ENCODE measurements around the gene NPAS2.

NPAS2 gene

GRCh38 chr2:100793982-100794381 lies 26.0 kb upstream of the NPAS2 start:
- TF ChIP-seq CTCF (conservative IDR thresholded peaks at IDR 0.05; ENCODE audit: low read length) = no peak
- no peak overlapping the region for H3K4me3 ChIP-seq (ENCODE audit: low read length)
- DNase-seq (ENCODE audit: low read depth) = no peak

- no peak for TF ChIP-seq CTCF (conservative IDR thresholded peaks at IDR 0.05; ENCODE audit: low read length)
- H3K4me3 ChIP-seq (ENCODE audit: low read length) = no peak overlapping the region
- no peak for DNase-seq (ENCODE audit: low read depth)
These were observed 23.3 kb upstream of the NPAS2 start for GRCh38 chr2:100796499-100797100.

GRCh38 chr2:100799686-100800085 lies 20.3 kb upstream of the NPAS2 start:
- peak; percentile 19 for DNase-seq (ENCODE audit: low read depth)
- no peak for TF ChIP-seq CTCF (conservative IDR thresholded peaks at IDR 0.05; ENCODE audit: low read length)

GRCh38 chr2:100800915-100801314 lies 19.0 kb upstream of the NPAS2 start:
- no peak for DNase-seq (ENCODE audit: low read depth)
- no peak for TF ChIP-seq CTCF (conservative IDR thresholded peaks at IDR 0.05; ENCODE audit: low read length)
- H3K4me3 ChIP-seq (ENCODE audit: low read length) = no peak overlapping the region

More at GRCh38 chr2:100799686-100800085, 20.3 kb upstream of the NPAS2 start:
- H3K4me3 ChIP-seq (ENCODE audit: low read length) = no peak overlapping the region

GRCh38 chr2:100801402-100801801 lies 18.5 kb upstream of the NPAS2 start:
- no peak for TF ChIP-seq CTCF (conservative IDR thresholded peaks at IDR 0.05; ENCODE audit: low read length)
- H3K4me3 ChIP-seq (ENCODE audit: low read length) = no peak overlapping the region

GRCh38 chr2:100802066-100802465 lies 17.9 kb upstream of the NPAS2 start:
- no peak for TF ChIP-seq CTCF (conservative IDR thresholded peaks at IDR 0.05; ENCODE audit: low read length)
- H3K4me3 ChIP-seq (ENCODE audit: low read length) = no peak overlapping the region
- no peak for DNase-seq (ENCODE audit: low read depth)

More at GRCh38 chr2:100801402-100801801, 18.5 kb upstream of the NPAS2 start:
- peak; percentile 18 for DNase-seq (ENCODE audit: low read depth)

- DNase-seq (ENCODE audit: low read depth) = no peak
- TF ChIP-seq CTCF (conservative IDR thresholded peaks at IDR 0.05; ENCODE audit: low read length) = no peak
- H3K4me3 ChIP-seq (ENCODE audit: low read length) = no peak overlapping the region
These were observed 16.6 kb upstream of the NPAS2 start for GRCh38 chr2:100803334-100803733.

Measured in AG10803 (cell line).